GM12892 (cell line): ENCODE results near the gene NASP.

ENCODE experiments used
- POLR2A ChIP-seq: IDR thresholded peaks from 2 replicates; pipeline ENCODE4 v1.6.1; 2011; ENCODE audit warnings: low read depth, low read length, control low read depth
- POLR2AphosphoS5 ChIP-seq: IDR thresholded peaks from 2 replicates; pipeline ENCODE4 v1.6.1; 2011; ENCODE audit warnings: low read depth, low read length, control low read depth

GRCh38 chr1:45643978-45644377, 60.1 kb downstream of the NASP start:
- TF ChIP-seq POLR2A = no peak
- no peak for TF ChIP-seq POLR2AphosphoS5
